ENCODE data around the gene GZMM. TPM values are rescaled to one million over a fixed set of nuclear protein-coding genes. Genes with fewer than 3 reads are reported as not detected.

Gene GZMM
- total RNA-seq, 1 experiment from 2014 or later, result 0.66 TPM

DNA sequence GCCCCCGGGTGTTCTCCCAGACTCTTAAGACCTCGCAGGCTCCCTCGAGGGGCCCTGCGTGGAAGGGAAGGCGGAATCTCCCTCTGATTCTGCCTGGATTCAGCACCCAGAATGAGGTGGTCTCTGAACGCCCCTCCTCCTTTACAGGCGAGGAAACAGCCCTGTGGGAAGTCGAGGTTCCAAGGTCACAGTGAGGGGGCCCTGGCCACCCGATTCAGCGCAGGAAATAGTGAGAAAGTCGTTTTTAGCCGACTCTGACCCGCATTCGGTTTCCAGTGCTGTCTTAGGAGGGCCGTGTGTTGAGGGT lies 29.6 kb downstream of the GZMM start:
- WGBS (ENCODE audit: extremely low coverage, insufficient read length, low lambda C conversion rate), result no CpG with 5 or more reads among the region's 15 CpGs
- peaks cover 13% of the 10 kb centered on the region in 2 experiments for H3K9me3 Mint-ChIP-seq
- Histone ChIP-seq H3K14ac (ENCODE audit: insufficient read depth, low read length) (peak overlapping the region; percentile 80), H3T11ph (ENCODE audit: low read length) (no peak overlapping the region), H3K9ac (ENCODE audit: extremely low read depth, insufficient read length, low read length) (peak overlapping the region; percentile 95), H2AFZ (ENCODE audit: low read length) (no peak overlapping the region), H3K9me3 (ENCODE audit: control insufficient read depth, low read depth, low read length) (no peaks in the 10 kb centered on the region), H3K56ac (ENCODE audit: insufficient read length, low read depth, low read length) (no peak overlapping the region), H3K4me1 (ENCODE audit: insufficient read depth, low read length) (no peaks in the 10 kb centered on the region; the same call in 1 of the 2 replicates), H2BK20ac (ENCODE audit: low read depth, low read length, poor library complexity, severe bottlenecking) (no peak overlapping the region), H2BK12ac (ENCODE audit: insufficient read length, low read depth, low read length) (no peak overlapping the region), H3K4me2 (ENCODE audit: insufficient read depth, insufficient read length, low read length) (peak overlapping the region; percentile 95), H3K27ac (ENCODE audit: insufficient read length, low read depth, low read length) (no peak overlapping the region), H3K18ac (ENCODE audit: insufficient read length, low read depth, low read length) (peak overlapping the region; percentile 15), H4K8ac (replicated peaks; ENCODE audit: insufficient read length, low read depth, low read length) (no peak overlapping the region), H3K79me1 (ENCODE audit: insufficient read depth, low read depth, low read length, poor library complexity, severe bottlenecking) (peaks cover 3% of the 10 kb centered on the region), H3K4ac (ENCODE audit: low read depth, low read length) (peak overlapping the region; percentile 10; the same call in 1 of the 2 replicates), H4K5ac (ENCODE audit: insufficient read length, low read depth, low read length) (no peak overlapping the region), H2BK15ac (ENCODE audit: low read depth, low read length) (no peak overlapping the region), H4K91ac (ENCODE audit: insufficient read length, low read depth, low read length) (no peak overlapping the region), H2BK5ac (ENCODE audit: insufficient read length, low read length) (no peak overlapping the region), H3K27me3 (ENCODE audit: insufficient read depth, low read length) (no peaks in the 10 kb centered on the region), H3K79me2 (ENCODE audit: insufficient read depth, low read length) (peaks cover 51% of the 10 kb centered on the region), H3K23ac (ENCODE audit: insufficient read length, low read depth, low read length) (no peak overlapping the region), H2AK5ac (ENCODE audit: insufficient read length, low read length) (no peak overlapping the region), H4K20me1 (ENCODE audit: control insufficient read depth, insufficient read depth, insufficient read length) (peaks cover 2% of the 10 kb centered on the region), H3K23me2 (ENCODE audit: insufficient read length, low read depth, low read length, poor library complexity, severe bottlenecking) (peaks cover 15% of the 10 kb centered on the region), H2BK120ac (ENCODE audit: low read depth, low read length, poor library complexity, severe bottlenecking) (no peak overlapping the region)
- peak overlapping the region; percentile 16 to 81 (median 35); a peak in 2 of 7 replicates for H3K27ac Mint-ChIP-seq
- peaks cover 19% of the 10 kb centered on the region for H3K27me3 Mint-ChIP-seq (ENCODE audit: low read depth)
- peak overlapping the region; percentile 86 to 91 for H3K4me3 Mint-ChIP-seq
- no peak for DNase-seq
- peaks cover 13 to 29% (median 20%) of the 10 kb centered on the region in 3 experiments for H3K36me3 Mint-ChIP-seq (ENCODE audit: insufficient read depth in 1 of 3, low read depth in 3 of 3)
- peaks cover 24 to 44% of the 10 kb centered on the region in 2 experiments for H3K4me1 Mint-ChIP-seq
- TF ChIP-seq, protein P1, sequence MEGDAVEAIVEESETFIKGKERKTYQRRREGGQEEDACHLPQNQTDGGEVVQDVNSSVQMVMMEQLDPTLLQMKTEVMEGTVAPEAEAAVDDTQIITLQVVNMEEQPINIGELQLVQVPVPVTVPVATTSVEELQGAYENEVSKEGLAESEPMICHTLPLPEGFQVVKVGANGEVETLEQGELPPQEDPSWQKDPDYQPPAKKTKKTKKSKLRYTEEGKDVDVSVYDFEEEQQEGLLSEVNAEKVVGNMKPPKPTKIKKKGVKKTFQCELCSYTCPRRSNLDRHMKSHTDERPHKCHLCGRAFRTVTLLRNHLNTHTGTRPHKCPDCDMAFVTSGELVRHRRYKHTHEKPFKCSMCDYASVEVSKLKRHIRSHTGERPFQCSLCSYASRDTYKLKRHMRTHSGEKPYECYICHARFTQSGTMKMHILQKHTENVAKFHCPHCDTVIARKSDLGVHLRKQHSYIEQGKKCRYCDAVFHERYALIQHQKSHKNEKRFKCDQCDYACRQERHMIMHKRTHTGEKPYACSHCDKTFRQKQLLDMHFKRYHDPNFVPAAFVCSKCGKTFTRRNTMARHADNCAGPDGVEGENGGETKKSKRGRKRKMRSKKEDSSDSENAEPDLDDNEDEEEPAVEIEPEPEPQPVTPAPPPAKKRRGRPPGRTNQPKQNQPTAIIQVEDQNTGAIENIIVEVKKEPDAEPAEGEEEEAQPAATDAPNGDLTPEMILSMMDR (conservative IDR thresholded peaks at IDR 0.05), result no peak
